ENCODE measurements around the gene ADGRE1. TPM values are rescaled to one million over a fixed set of nuclear protein-coding genes. Genes with fewer than 3 reads are reported as not detected.

Gene ADGRE1
- total RNA-seq, 1 donor from 2014 or later, result not detected

DNA sequence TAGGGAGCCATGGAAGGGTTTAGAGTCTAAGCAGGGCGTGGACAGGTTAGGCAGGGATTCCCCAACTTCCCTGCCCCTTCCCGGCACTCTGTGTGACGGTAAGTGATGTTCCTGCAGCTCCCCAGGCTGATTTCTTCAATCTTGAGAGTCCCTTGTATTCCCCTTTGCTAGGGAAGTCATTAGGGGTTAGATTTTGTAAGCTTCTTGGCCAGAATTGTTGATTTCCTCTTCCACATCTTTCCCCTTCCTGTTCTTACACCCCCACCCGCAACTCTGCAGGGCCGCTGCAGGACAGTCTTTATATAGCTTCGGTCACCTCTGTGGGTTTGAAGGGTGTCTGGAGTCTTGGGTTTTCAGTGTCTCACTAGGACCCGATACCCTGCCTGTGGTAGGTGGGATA lies 10.6 kb upstream of the ADGRE1 start:
- Mint-ChIP-seq H3K4me3 (no peak overlapping the region), H3K27me3 (ENCODE audit: insufficient read depth, low read depth) (peaks cover 19% of the 10 kb centered on the region), H3K27ac (no peak overlapping the region), H3K4me1 (no peaks in the 10 kb centered on the region), H3K36me3 (no peaks in the 10 kb centered on the region), H3K9me3 (peaks cover 9% of the 10 kb centered on the region)
- Histone ChIP-seq H3K4me1 (no peaks in the 10 kb centered on the region), H3K4me3 (no peak overlapping the region), H4K20me1 (ENCODE audit: low read depth) (no peaks in the 10 kb centered on the region), H3K27me3 (no peaks in the 10 kb centered on the region), H3K4me2 (no peak overlapping the region), H2AFZ (replicated peaks) (no peak overlapping the region), H3K36me3 (no peaks in the 10 kb centered on the region), H3K27ac (no peak overlapping the region), H3K9ac (no peak overlapping the region), H3F3A (ENCODE audit: low read depth) (no peaks in the 10 kb centered on the region), H3K9me3 (ENCODE audit: low read depth) (peaks cover 4% of the 10 kb centered on the region), H3K79me2 (ENCODE audit: low read depth) (no peaks in the 10 kb centered on the region)
- TF ChIP-seq, protein P1, sequence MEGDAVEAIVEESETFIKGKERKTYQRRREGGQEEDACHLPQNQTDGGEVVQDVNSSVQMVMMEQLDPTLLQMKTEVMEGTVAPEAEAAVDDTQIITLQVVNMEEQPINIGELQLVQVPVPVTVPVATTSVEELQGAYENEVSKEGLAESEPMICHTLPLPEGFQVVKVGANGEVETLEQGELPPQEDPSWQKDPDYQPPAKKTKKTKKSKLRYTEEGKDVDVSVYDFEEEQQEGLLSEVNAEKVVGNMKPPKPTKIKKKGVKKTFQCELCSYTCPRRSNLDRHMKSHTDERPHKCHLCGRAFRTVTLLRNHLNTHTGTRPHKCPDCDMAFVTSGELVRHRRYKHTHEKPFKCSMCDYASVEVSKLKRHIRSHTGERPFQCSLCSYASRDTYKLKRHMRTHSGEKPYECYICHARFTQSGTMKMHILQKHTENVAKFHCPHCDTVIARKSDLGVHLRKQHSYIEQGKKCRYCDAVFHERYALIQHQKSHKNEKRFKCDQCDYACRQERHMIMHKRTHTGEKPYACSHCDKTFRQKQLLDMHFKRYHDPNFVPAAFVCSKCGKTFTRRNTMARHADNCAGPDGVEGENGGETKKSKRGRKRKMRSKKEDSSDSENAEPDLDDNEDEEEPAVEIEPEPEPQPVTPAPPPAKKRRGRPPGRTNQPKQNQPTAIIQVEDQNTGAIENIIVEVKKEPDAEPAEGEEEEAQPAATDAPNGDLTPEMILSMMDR (IDR thresholded peaks at IDR 0.05), result no peak
- TF ChIP-seq EZH2 (IDR thresholded peaks at IDR 0.05) (no peak), EZH2phosphoT487 (IDR thresholded peaks at IDR 0.05) (no peak)
- no peak for DNase-seq (ENCODE audit: low spot score)

DNA sequence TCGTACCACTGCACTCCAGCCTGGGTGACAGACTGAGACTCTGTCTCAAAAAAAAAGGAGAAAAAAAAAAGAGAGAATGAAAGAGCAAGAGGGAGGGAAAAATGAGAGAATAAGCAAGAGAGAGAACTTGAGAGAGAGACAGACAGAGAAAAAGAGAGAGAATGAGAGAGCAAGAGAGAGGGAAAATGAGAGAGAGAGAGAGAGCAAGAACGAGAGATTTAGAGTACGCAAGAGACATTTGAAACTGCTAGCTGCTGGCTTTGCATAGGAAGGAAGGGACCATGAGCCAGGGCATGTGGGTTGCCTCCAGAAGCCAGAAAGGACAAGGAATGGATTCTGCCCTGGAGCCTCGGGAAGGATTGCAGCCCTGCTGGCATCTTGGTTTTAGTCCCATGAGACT lies 9.6 kb upstream of the ADGRE1 start:
- DNase-seq (ENCODE audit: low spot score), result no peak
- peaks cover 9% of the 10 kb centered on the region for H3K9me3 Mint-ChIP-seq
- no peaks in the 10 kb centered on the region for H3K4me1 Mint-ChIP-seq
- H3K27ac Mint-ChIP-seq, result no peak overlapping the region
- no peak overlapping the region for H3K9ac ChIP-seq
- H3K4me1 ChIP-seq, result no peaks in the 10 kb centered on the region
- TF ChIP-seq EZH2 (IDR thresholded peaks at IDR 0.05), result no peak
- TF ChIP-seq, protein P1 (IDR thresholded peaks at IDR 0.05), result no peak
- no peak for TF ChIP-seq EZH2phosphoT487 (IDR thresholded peaks at IDR 0.05)
- H3K79me2 ChIP-seq (ENCODE audit: low read depth), result no peaks in the 10 kb centered on the region
- no peaks in the 10 kb centered on the region for H3K36me3 ChIP-seq
- no peaks in the 10 kb centered on the region for H3K27me3 ChIP-seq
- peaks cover 4% of the 10 kb centered on the region for H3K9me3 ChIP-seq (ENCODE audit: low read depth)
- no peak overlapping the region for H3K27ac ChIP-seq
- no peaks in the 10 kb centered on the region for H3F3A ChIP-seq (ENCODE audit: low read depth)
- H3K4me3 Mint-ChIP-seq, result no peak overlapping the region
- peaks cover 19% of the 10 kb centered on the region for H3K27me3 Mint-ChIP-seq (ENCODE audit: insufficient read depth, low read depth)
- no peaks in the 10 kb centered on the region for H4K20me1 ChIP-seq (ENCODE audit: low read depth)
- no peak overlapping the region for H3K4me3 ChIP-seq
- no peaks in the 10 kb centered on the region for H3K36me3 Mint-ChIP-seq
- H2AFZ ChIP-seq (replicated peaks), result no peak overlapping the region
- H3K4me2 ChIP-seq, result no peak overlapping the region

DNA sequence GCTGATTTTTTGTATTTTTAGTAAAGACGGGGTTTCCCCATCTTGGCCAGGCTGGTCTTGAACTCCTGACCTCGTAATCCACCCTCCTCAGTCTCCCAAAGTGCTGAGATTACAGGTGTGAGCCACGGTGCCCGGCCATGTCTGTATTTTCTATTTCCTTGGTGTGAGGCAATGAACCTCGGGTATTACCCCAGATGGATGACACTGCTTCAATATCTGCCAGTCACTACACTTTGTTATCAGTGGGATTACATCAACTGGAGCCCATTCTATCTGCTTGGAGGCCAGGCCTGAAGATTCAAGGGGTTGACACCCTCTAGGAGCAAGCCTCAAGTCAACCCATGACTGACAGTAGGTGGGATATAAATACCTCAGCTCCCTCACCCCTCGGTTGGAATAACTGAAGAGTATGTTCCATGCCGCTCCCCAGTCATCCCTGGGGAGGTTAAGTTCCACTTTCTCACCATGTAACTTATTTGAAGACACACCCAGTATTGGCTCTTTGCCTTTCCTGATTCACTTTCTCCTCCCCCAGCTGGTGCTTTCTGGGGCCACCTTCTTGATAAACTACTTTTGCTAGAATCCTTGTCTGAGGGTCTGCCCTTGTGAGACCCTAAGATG lies 992 bp upstream of the ADGRE1 start:
- H3K4me2 ChIP-seq, result no peak overlapping the region
- no peaks in the 10 kb centered on the region for H4K20me1 ChIP-seq (ENCODE audit: low read depth)
- Mint-ChIP-seq H3K27me3 (ENCODE audit: insufficient read depth, low read depth) (peaks cover 7% of the 10 kb centered on the region), H3K4me3 (no peak overlapping the region), H3K36me3 (no peaks in the 10 kb centered on the region), H3K4me1 (no peaks in the 10 kb centered on the region), H3K27ac (no peak overlapping the region), H3K9me3 (peaks cover 14% of the 10 kb centered on the region)
- DNase-seq (ENCODE audit: low spot score), result no peak
- H3K9ac ChIP-seq, result no peak overlapping the region
- H3K9me3 ChIP-seq (ENCODE audit: low read depth), result no peaks in the 10 kb centered on the region
- H3K27me3 ChIP-seq, result no peaks in the 10 kb centered on the region
- H2AFZ ChIP-seq (replicated peaks), result no peak overlapping the region
- no peaks in the 10 kb centered on the region for H3F3A ChIP-seq (ENCODE audit: low read depth)
- no peak overlapping the region for H3K4me3 ChIP-seq
- no peaks in the 10 kb centered on the region for H3K36me3 ChIP-seq
- TF ChIP-seq EZH2phosphoT487 (IDR thresholded peaks at IDR 0.05) (no peak), EZH2 (IDR thresholded peaks at IDR 0.05) (no peak)
- TF ChIP-seq, protein P1 (IDR thresholded peaks at IDR 0.05), result no peak
- H3K4me1 ChIP-seq, result no peaks in the 10 kb centered on the region
- no peak overlapping the region for H3K27ac ChIP-seq
- H3K79me2 ChIP-seq (ENCODE audit: low read depth), result no peaks in the 10 kb centered on the region

All from neural progenitor cell (in vitro differentiated cells).